Cortex of kidney (tissue), 1 donor: ENCODE results near the gene CITED1.

ENCODE experiments used
- DNase-seq: peaks from one replicate; lab custom pipeline; 2025; lab: John Stamatoyannopoulos, UW

CITED1 gene

GRCh38 chrX:72270316-72270866, 35.3 kb downstream of the CITED1 start:
- DNase-seq, result no peak

GRCh38 chrX:72269671-72270251, 36.0 kb downstream of the CITED1 start:
- no peak for DNase-seq

GRCh38 chrX:72268597-72269365, 36.9 kb downstream of the CITED1 start:
- no peak for DNase-seq

- DNase-seq, result no peak
These were observed 40.5 kb downstream of the CITED1 start for GRCh38 chrX:72265263-72265662.

- no peak for DNase-seq
These were observed 43.6 kb downstream of the CITED1 start for GRCh38 chrX:72262077-72262476.

GRCh38 chrX:72260448-72260847, 45.3 kb downstream of the CITED1 start:
- no peak for DNase-seq

- no peak for DNase-seq
These were observed 47.5 kb downstream of the CITED1 start for GRCh38 chrX:72258174-72258573.

GRCh38 chrX:72255864-72256263, 49.9 kb downstream of the CITED1 start:
- DNase-seq, result no peak

- no peak for DNase-seq
These were observed 50.3 kb downstream of the CITED1 start for GRCh38 chrX:72255445-72255844.

GRCh38 chrX:72254816-72255215, 50.9 kb downstream of the CITED1 start:
- no peak for DNase-seq

GRCh38 chrX:72253686-72254085, 52.0 kb downstream of the CITED1 start:
- no peak for DNase-seq
